GM23338 (cell line): ENCODE results near the gene NEDD1.

Source experiments
- CREB1 ChIP-seq: fragments of 250-450 bp; sonication (Bioruptor Pico); IDR thresholded peaks from 2 replicates; pipeline ENCODE4 v1.5.0; 2020; ENCODE audit warnings: low read depth, mild to moderate bottlenecking, moderate library complexity
- EZH2 ChIP-seq: fragments of 200-600 bp; sonication (generic); IDR thresholded peaks from one replicate; pipeline ENCODE4 v1.8.0; 2017; ENCODE audit warnings: antibody characterized with exemption, mild to moderate bottlenecking, low read depth; ENCODE audit not compliant: unreplicated experiment
- EZH2phosphoT487 ChIP-seq: fragments of 200-600 bp; sonication (generic); IDR thresholded peaks from one replicate; pipeline ENCODE4 v1.8.1; 2018; ENCODE audit warnings: antibody characterized with exemption; ENCODE audit not compliant: unreplicated experiment
- JUNB ChIP-seq: IDR thresholded peaks from one replicate; pipeline ENCODE4 v1.6.1; 2016; ENCODE audit warnings: antibody characterized with exemption; ENCODE audit not compliant: unreplicated experiment
- NANOG ChIP-seq: IDR thresholded peaks from 2 replicates; pipeline ENCODE4 v1.6.1; 2016; ENCODE audit warnings: antibody characterized with exemption, borderline replicate concordance
- POLR2AphosphoS5 ChIP-seq: IDR thresholded peaks from 2 replicates; pipeline ENCODE4 v1.6.1; 2016; ENCODE audit warnings: antibody characterized with exemption, low read depth
- STAT1 ChIP-seq: IDR thresholded peaks from one replicate; pipeline ENCODE4 v1.6.1; 2016; ENCODE audit warnings: antibody characterized with exemption; ENCODE audit not compliant: unreplicated experiment
- ZNF331 ChIP-seq: fragments of 250-450 bp; sonication (Bioruptor Pico); IDR thresholded peaks from 2 replicates; pipeline ENCODE4 v1.5.0; 2020; ENCODE audit warnings: low read depth, mild to moderate bottlenecking, moderate library complexity
- TF ChIP-seq, protein P1 (sequence below), 2 experiments: fragments of 200-600 bp in 1 of 2; sonication (generic) in 1 of 2; conservative IDR thresholded peaks; 2 replicates each; pipeline versions ENCODE4 v1.5.1 to v1.6.1; 2016 to 2017; ENCODE audit warnings: antibody characterized with exemption in 2 of 2, low read depth in 2 of 2, mild to moderate bottlenecking in 2 of 2, moderate library complexity in 1 of 2
- TF ChIP-seq, protein P2 (sequence below): IDR thresholded peaks from one replicate; pipeline ENCODE4 v1.6.1; 2018; ENCODE audit warnings: antibody characterized with exemption; ENCODE audit not compliant: unreplicated experiment

GRCh38 chr12:96908423-96908675 lies 1.3 kb downstream of the NEDD1 start:
- TF ChIP-seq, protein P1, sequence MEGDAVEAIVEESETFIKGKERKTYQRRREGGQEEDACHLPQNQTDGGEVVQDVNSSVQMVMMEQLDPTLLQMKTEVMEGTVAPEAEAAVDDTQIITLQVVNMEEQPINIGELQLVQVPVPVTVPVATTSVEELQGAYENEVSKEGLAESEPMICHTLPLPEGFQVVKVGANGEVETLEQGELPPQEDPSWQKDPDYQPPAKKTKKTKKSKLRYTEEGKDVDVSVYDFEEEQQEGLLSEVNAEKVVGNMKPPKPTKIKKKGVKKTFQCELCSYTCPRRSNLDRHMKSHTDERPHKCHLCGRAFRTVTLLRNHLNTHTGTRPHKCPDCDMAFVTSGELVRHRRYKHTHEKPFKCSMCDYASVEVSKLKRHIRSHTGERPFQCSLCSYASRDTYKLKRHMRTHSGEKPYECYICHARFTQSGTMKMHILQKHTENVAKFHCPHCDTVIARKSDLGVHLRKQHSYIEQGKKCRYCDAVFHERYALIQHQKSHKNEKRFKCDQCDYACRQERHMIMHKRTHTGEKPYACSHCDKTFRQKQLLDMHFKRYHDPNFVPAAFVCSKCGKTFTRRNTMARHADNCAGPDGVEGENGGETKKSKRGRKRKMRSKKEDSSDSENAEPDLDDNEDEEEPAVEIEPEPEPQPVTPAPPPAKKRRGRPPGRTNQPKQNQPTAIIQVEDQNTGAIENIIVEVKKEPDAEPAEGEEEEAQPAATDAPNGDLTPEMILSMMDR (conservative IDR thresholded peaks at IDR 0.05; ENCODE audit: low read depth in 2 of 2), result no peak
- TF ChIP-seq JUNB, result no peak
- no peak for TF ChIP-seq POLR2AphosphoS5
- TF ChIP-seq EZH2, result no peak
- TF ChIP-seq STAT1, result no peak
- TF ChIP-seq EZH2phosphoT487, result no peak
- no peak for TF ChIP-seq ZNF331
- TF ChIP-seq, protein P2, sequence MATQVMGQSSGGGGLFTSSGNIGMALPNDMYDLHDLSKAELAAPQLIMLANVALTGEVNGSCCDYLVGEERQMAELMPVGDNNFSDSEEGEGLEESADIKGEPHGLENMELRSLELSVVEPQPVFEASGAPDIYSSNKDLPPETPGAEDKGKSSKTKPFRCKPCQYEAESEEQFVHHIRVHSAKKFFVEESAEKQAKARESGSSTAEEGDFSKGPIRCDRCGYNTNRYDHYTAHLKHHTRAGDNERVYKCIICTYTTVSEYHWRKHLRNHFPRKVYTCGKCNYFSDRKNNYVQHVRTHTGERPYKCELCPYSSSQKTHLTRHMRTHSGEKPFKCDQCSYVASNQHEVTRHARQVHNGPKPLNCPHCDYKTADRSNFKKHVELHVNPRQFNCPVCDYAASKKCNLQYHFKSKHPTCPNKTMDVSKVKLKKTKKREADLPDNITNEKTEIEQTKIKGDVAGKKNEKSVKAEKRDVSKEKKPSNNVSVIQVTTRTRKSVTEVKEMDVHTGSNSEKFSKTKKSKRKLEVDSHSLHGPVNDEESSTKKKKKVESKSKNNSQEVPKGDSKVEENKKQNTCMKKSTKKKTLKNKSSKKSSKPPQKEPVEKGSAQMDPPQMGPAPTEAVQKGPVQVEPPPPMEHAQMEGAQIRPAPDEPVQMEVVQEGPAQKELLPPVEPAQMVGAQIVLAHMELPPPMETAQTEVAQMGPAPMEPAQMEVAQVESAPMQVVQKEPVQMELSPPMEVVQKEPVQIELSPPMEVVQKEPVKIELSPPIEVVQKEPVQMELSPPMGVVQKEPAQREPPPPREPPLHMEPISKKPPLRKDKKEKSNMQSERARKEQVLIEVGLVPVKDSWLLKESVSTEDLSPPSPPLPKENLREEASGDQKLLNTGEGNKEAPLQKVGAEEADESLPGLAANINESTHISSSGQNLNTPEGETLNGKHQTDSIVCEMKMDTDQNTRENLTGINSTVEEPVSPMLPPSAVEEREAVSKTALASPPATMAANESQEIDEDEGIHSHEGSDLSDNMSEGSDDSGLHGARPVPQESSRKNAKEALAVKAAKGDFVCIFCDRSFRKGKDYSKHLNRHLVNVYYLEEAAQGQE, result no peak
- TF ChIP-seq NANOG, result no peak
- TF ChIP-seq CREB1 (CRISPR knock-in tag), result no peak
